ENCODE data around the gene AQR. TPM values are rescaled to one million over a fixed set of nuclear protein-coding genes. Genes with fewer than 3 reads are reported as not detected.
A peak's percentile ranks its signal among the peaks of the same experiment; 100 is the strongest.

Gene AQR
- total and polyA plus RNA-seq, 4 donors, result 24.2 to 45.1 (median 33.3) TPM

DNA sequence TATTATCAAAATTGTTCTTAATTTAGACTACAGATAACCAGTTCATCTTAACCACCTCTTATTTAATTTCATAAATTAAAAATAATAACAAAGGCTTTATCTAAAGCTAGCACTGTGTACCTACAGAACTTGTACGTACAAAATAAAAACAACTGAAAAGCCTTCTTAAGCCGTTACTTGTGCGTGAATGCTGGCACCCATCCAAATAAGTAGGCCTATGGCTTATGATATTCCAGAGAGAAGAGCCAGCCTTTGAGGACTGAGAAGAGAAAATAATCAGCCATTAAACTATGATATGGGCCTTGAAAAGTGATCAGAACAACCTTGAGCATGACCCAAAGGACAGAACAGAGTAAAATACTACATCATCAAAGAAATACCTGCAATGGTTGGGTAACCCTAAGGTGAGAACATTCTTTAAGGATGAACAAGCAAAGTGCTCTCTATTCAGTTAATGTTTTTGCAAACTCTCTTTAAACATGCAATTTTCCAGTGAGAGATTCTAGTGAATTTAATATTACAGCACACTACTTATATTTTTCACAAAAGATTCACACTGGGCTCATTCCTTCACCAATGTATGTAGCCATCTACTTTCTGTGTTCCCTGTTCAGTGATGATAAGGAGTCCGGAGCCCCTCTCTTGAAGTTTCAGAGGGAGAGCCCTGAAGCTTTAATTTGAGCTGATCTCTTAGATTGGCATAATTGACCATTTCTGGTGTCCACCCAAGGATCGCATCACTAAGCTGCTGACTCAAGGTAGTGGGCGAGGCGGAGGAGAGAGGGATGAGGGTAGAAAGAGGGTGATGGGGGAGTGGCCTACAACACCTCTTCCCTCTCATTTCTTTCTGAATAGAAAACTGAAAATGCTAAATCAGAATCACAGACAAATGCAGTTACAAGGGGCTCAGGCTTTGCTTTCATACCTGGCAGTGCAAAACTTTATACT, 166.5 kb downstream of the AQR start:
- Histone ChIP-seq H3K27ac (ENCODE audit: low read depth, low read length) (no peak overlapping the region), H3K9me3 (ENCODE audit: control insufficient read depth, insufficient read depth, low read length) (no peaks in the 10 kb centered on the region), H3K36me3 (ENCODE audit: control insufficient read depth, insufficient read depth, low read length) (no peaks in the 10 kb centered on the region), H3K4me3 (ENCODE audit: low read depth, low read length) (no peak overlapping the region), H3K4me1 (ENCODE audit: control insufficient read depth, insufficient read depth, low read length) (peaks cover 7% of the 10 kb centered on the region), H3K27me3 (ENCODE audit: control insufficient read depth, insufficient read depth, low read length) (no peaks in the 10 kb centered on the region)
- peak in 1 of 6 donors; percentile 26 for DNase-seq (ENCODE audit: low read depth in 4 of 6, low spot score in 6 of 6)
- WGBS (ENCODE audit: insufficient coverage), result 83% methylated on average over 4 of the region's 7 CpGs

DNA sequence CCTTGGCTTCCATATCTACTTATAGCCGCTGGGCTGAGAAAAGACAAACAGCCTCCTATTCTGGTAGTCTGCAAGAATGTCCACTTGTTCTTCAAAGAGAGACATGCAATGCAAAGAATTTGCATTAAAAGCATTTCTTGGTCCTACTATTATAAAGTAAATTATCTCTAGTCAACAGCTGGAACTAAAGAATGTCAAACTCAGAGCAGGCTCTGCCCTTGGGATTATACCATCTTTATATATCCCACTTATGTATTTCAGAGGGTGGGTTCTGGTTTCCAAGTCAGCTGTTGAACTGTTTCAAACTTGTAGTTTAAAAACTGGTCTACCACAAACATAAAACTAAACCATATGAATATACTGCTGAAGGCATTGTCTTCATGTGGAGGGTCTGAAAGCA, 167.2 kb downstream of the AQR start:
- H3K4me3 ChIP-seq (ENCODE audit: low read depth, low read length), result no peak overlapping the region
- WGBS (ENCODE audit: insufficient coverage), result no CpG with 5 or more reads among the region's 1 CpG
- no peaks in the 10 kb centered on the region for H3K9me3 ChIP-seq (ENCODE audit: control insufficient read depth, insufficient read depth, low read length)
- no peaks in the 10 kb centered on the region for H3K36me3 ChIP-seq (ENCODE audit: control insufficient read depth, insufficient read depth, low read length)
- H3K27ac ChIP-seq (ENCODE audit: low read depth, low read length), result no peak overlapping the region
- no peaks in the 10 kb centered on the region for H3K27me3 ChIP-seq (ENCODE audit: control insufficient read depth, insufficient read depth, low read length)
- DNase-seq (ENCODE audit: low read depth in 4 of 6, low spot score in 6 of 6), result no peak
- peaks cover 7% of the 10 kb centered on the region for H3K4me1 ChIP-seq (ENCODE audit: control insufficient read depth, insufficient read depth, low read length)

Other genes starting within 250 kb of the AQR start
- gene GJD2, start 214.7 kb downstream of the AQR start, total RNA-seq, result 1 to 10 TPM; 1.8 to 4.5 TPM
- 10 to 100 TPM; 11.8 to 16.6 TPM for gene GJD2, start 214.7 kb downstream of the AQR start, polyA plus RNA-seq (ENCODE audit: insufficient read length in 2 of 2)
- 1 to 10 TPM; 2.0 TPM for gene ACTC1, start 174.2 kb downstream of the AQR start, total RNA-seq
- gene ACTC1, start 174.2 kb downstream of the AQR start, polyA plus RNA-seq (ENCODE audit: insufficient read length in 2 of 2), result 10 to 100 TPM in 1 of 2 donors, 1 to 10 TPM in 1; 6.3 to 39.0 TPM
- 10 to 100 TPM; 32.7 to 78.8 TPM for gene ZNF770, start 18.5 kb upstream of the AQR start, total RNA-seq
- 10 to 100 TPM; 32.5 to 48.9 TPM for gene ZNF770, start 18.5 kb upstream of the AQR start, polyA plus RNA-seq (ENCODE audit: insufficient read length in 2 of 2)
- gene NANOGP8, start 115.6 kb upstream of the AQR start, total RNA-seq, result under 1 TPM in 1 of 2 donors, not detected in 1; 0.61 TPM
- gene NANOGP8, start 115.6 kb upstream of the AQR start, polyA plus RNA-seq (ENCODE audit: insufficient read length in 2 of 2), result 1 to 10 TPM in 1 of 2 donors, not detected in 1; 1.0 TPM

Measured in spinal cord (tissue), 10 donors.